ENCODE data around the gene ZSWIM6. TPM values are rescaled to one million over a fixed set of nuclear protein-coding genes. Genes with fewer than 3 reads are reported as not detected.
A peak's percentile ranks its signal among the peaks of the same experiment; 100 is the strongest.

The ZSWIM6 gene
- total RNA-seq, 1 donor from 2014 or later = 40.1 TPM

- Mint-ChIP-seq H3K4me3 (ENCODE audit: unreplicated experiment) (peak overlapping the region; percentile 14), H3K27ac (ENCODE audit: unreplicated experiment) (peak overlapping the region; percentile 82), H3K36me3 (ENCODE audit: low read depth, unreplicated experiment) (no peaks in the 10 kb centered on the region), H3K9me3 (ENCODE audit: unreplicated experiment) (peaks cover 2% of the 10 kb centered on the region), H3K4me1 (ENCODE audit: low read depth, unreplicated experiment) (peaks cover 63% of the 10 kb centered on the region), H3K27me3 (ENCODE audit: low read depth, unreplicated experiment) (no peaks in the 10 kb centered on the region)
- Histone ChIP-seq H2AFZ (ENCODE audit: low read depth, low read length) (peak overlapping the region; percentile 33), H3K9me3 (ENCODE audit: insufficient read depth, low read depth, low read length) (no peaks in the 10 kb centered on the region), H3K27me3 (ENCODE audit: insufficient read depth, low read length) (no peaks in the 10 kb centered on the region), H4K20me1 (ENCODE audit: insufficient read depth, low read length) (no peaks in the 10 kb centered on the region), H3K4me1 (ENCODE audit: insufficient read depth, low read length) (peaks cover 40% of the 10 kb centered on the region), H3K4me3 (ENCODE audit: insufficient read depth, low read depth, low read length) (no peak overlapping the region), H3K27ac (ENCODE audit: low read depth, low read length) (peak overlapping the region; percentile 59), H3K36me3 (ENCODE audit: insufficient read depth, low read length) (no peaks in the 10 kb centered on the region), H3K4me2 (ENCODE audit: low read length) (peak overlapping the region; percentile 66), H3K9ac (ENCODE audit: low read length) (peak overlapping the region; percentile 25), H3K79me2 (ENCODE audit: insufficient read depth, low read length) (no peaks in the 10 kb centered on the region)
- DNase-seq (ENCODE audit: low read depth) (peak; percentile 88), FAIRE-seq (peak; percentile 67)
- no peak for TF ChIP-seq EZH2 (IDR thresholded peaks at IDR 0.05; ENCODE audit: insufficient read depth, low read length)
- TF ChIP-seq, protein P1, sequence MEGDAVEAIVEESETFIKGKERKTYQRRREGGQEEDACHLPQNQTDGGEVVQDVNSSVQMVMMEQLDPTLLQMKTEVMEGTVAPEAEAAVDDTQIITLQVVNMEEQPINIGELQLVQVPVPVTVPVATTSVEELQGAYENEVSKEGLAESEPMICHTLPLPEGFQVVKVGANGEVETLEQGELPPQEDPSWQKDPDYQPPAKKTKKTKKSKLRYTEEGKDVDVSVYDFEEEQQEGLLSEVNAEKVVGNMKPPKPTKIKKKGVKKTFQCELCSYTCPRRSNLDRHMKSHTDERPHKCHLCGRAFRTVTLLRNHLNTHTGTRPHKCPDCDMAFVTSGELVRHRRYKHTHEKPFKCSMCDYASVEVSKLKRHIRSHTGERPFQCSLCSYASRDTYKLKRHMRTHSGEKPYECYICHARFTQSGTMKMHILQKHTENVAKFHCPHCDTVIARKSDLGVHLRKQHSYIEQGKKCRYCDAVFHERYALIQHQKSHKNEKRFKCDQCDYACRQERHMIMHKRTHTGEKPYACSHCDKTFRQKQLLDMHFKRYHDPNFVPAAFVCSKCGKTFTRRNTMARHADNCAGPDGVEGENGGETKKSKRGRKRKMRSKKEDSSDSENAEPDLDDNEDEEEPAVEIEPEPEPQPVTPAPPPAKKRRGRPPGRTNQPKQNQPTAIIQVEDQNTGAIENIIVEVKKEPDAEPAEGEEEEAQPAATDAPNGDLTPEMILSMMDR (IDR thresholded peaks at IDR 0.05; ENCODE audit: insufficient read depth, low read depth, low read length) = no peak
Observed at GRCh38 chr5:61306531-61307131, 25.4 kb upstream of the ZSWIM6 start.

DNA sequence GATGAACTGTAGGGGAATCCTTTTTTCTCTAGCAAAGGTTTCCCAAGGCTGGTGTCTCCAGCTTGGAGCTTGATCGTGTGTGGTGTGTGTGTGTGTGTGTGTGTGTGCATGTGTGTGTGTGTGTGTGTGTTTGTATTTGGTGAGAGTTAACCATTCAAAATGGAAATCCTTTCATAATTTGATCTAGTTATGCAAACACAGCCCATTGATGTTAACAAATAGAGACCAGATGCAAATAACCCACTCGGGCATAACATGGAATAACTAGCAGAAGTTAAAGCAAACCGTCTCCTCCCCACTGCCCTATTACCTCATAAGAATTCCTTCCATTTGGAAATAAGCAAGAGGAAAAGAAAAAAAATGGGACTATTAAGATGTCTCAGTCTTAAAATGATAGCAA lies 24.9 kb upstream of the ZSWIM6 start:
- H3K4me3 ChIP-seq (ENCODE audit: insufficient read depth, low read depth, low read length) = no peak overlapping the region
- peak overlapping the region; percentile 25 for H3K9ac ChIP-seq (ENCODE audit: low read length)
- H3K27ac ChIP-seq (ENCODE audit: low read depth, low read length) = peak overlapping the region; percentile 59
- DNase-seq (ENCODE audit: low read depth) = no peak
- H3K9me3 ChIP-seq (ENCODE audit: insufficient read depth, low read depth, low read length) = no peaks in the 10 kb centered on the region
- peak overlapping the region; percentile 33 for H2AFZ ChIP-seq (ENCODE audit: low read depth, low read length)
- no peak for FAIRE-seq
- TF ChIP-seq, protein P1 (IDR thresholded peaks at IDR 0.05; ENCODE audit: insufficient read depth, low read depth, low read length) = no peak
- no peak for TF ChIP-seq EZH2 (IDR thresholded peaks at IDR 0.05; ENCODE audit: insufficient read depth, low read length)
- no peaks in the 10 kb centered on the region for H3K36me3 Mint-ChIP-seq (ENCODE audit: low read depth, unreplicated experiment)
- peaks cover 60% of the 10 kb centered on the region for H3K4me1 Mint-ChIP-seq (ENCODE audit: low read depth, unreplicated experiment)
- H3K79me2 ChIP-seq (ENCODE audit: insufficient read depth, low read length) = no peaks in the 10 kb centered on the region
- H3K27me3 ChIP-seq (ENCODE audit: insufficient read depth, low read length) = no peaks in the 10 kb centered on the region
- no peaks in the 10 kb centered on the region for H3K27me3 Mint-ChIP-seq (ENCODE audit: low read depth, unreplicated experiment)
- no peaks in the 10 kb centered on the region for H3K36me3 ChIP-seq (ENCODE audit: insufficient read depth, low read length)
- no peaks in the 10 kb centered on the region for H4K20me1 ChIP-seq (ENCODE audit: insufficient read depth, low read length)
- H3K4me1 ChIP-seq (ENCODE audit: insufficient read depth, low read length) = peaks cover 35% of the 10 kb centered on the region
- peak overlapping the region; percentile 66 for H3K4me2 ChIP-seq (ENCODE audit: low read length)
- peak overlapping the region; percentile 14 for H3K4me3 Mint-ChIP-seq (ENCODE audit: unreplicated experiment)
- H3K27ac Mint-ChIP-seq (ENCODE audit: unreplicated experiment) = peak overlapping the region; percentile 82
- peaks cover 2% of the 10 kb centered on the region for H3K9me3 Mint-ChIP-seq (ENCODE audit: unreplicated experiment)

DNA sequence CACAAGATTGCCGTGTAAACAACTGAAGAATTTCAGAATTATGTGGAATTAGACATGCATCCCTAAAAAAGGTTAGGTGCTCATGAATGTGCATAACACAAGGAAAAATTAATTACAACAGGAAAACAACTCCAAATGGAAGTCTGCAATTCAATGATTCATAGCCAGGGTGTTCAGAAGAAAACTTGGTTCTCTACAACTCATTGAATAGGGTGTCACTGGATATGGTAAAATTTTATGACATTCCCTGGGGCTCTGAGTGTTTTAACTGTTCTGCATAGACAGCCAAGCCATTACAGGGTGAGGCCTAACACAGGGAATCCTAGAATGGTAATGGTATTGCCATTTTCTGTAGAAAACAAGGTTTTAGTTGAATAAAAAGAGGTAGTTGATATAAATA lies 24.4 kb upstream of the ZSWIM6 start:
- no peaks in the 10 kb centered on the region for H3K27me3 Mint-ChIP-seq (ENCODE audit: low read depth, unreplicated experiment)
- DNase-seq (ENCODE audit: low read depth) (no peak), FAIRE-seq (no peak)
- Histone ChIP-seq H3K9me3 (ENCODE audit: insufficient read depth, low read depth, low read length) (no peaks in the 10 kb centered on the region), H3K4me1 (ENCODE audit: insufficient read depth, low read length) (peaks cover 34% of the 10 kb centered on the region), H3K9ac (ENCODE audit: low read length) (no peak overlapping the region), H3K36me3 (ENCODE audit: insufficient read depth, low read length) (no peaks in the 10 kb centered on the region), H3K4me2 (ENCODE audit: low read length) (no peak overlapping the region), H2AFZ (ENCODE audit: low read depth, low read length) (no peak overlapping the region), H3K4me3 (ENCODE audit: insufficient read depth, low read depth, low read length) (no peak overlapping the region), H3K27me3 (ENCODE audit: insufficient read depth, low read length) (no peaks in the 10 kb centered on the region), H3K79me2 (ENCODE audit: insufficient read depth, low read length) (no peaks in the 10 kb centered on the region), H3K27ac (ENCODE audit: low read depth, low read length) (no peak overlapping the region), H4K20me1 (ENCODE audit: insufficient read depth, low read length) (no peaks in the 10 kb centered on the region)
- peak overlapping the region; percentile 29 for H3K4me3 Mint-ChIP-seq (ENCODE audit: unreplicated experiment)
- no peak for TF ChIP-seq EZH2 (IDR thresholded peaks at IDR 0.05; ENCODE audit: insufficient read depth, low read length)
- TF ChIP-seq, protein P1 (IDR thresholded peaks at IDR 0.05; ENCODE audit: insufficient read depth, low read depth, low read length) = no peak
- H3K4me1 Mint-ChIP-seq (ENCODE audit: low read depth, unreplicated experiment) = peaks cover 58% of the 10 kb centered on the region
- H3K9me3 Mint-ChIP-seq (ENCODE audit: unreplicated experiment) = peaks cover 2% of the 10 kb centered on the region
- H3K36me3 Mint-ChIP-seq (ENCODE audit: low read depth, unreplicated experiment) = no peaks in the 10 kb centered on the region
- H3K27ac Mint-ChIP-seq (ENCODE audit: unreplicated experiment) = peak overlapping the region; percentile 82
